GM23248 (cell line): ENCODE data around the gene NPC1.

Experiments
- EZH2 ChIP-seq: fragments of 200-600 bp; sonication (generic); IDR thresholded peaks from 2 replicates; pipeline ENCODE4 v1.6.1; 2018; ENCODE audit warnings: antibody characterized with exemption, mild to moderate bottlenecking; ENCODE audit not compliant: insufficient read depth, poor library complexity, severe bottlenecking
- EZH2phosphoT487 ChIP-seq: fragments of 200-600 bp; sonication (generic); IDR thresholded peaks from 2 replicates; pipeline ENCODE4 v1.6.1; 2018; ENCODE audit warnings: antibody characterized with exemption, moderate library complexity, mild to moderate bottlenecking, low read depth; ENCODE audit not compliant: insufficient read depth

GRCh38 chr18:23515911-23516546 lies 70.3 kb downstream of the NPC1 start:
- no peak for TF ChIP-seq EZH2
- TF ChIP-seq EZH2phosphoT487 = no peak
